HepG2 (cell line): ENCODE data around the gene CTNNBL1. TPM values are rescaled to one million over a fixed set of nuclear protein-coding genes. Genes with fewer than 3 reads are reported as not detected.

Experiments
- ATAC-seq: fragments of 200-7000 bp; cut with Tn5 transposase; 3 replicates; pipeline ENCODE4 v1.9.1; 2020; ENCODE audit warnings: mild to moderate bottlenecking, moderate library complexity
- BruUV-seq: library from RNA; stranded (reverse); fragments of 400-500 nt; replicated peaks from 2 replicates; lab custom pipeline; 2021; lab: Mats Ljungman, UMichigan
- CTCF ChIA-PET: fragments of 300-600 bp; formaldehyde crosslinking; extraction: SDS; loops from one replicate; lab custom pipeline; 2021; ENCODE audit warnings: low total read pairs, inconsistent platforms, low intra/inter-chr PET ratio; lab: Yijun Ruan, JAX
- POLR2A ChIA-PET: fragments of 350-600 bp; sonication (Branson Sonifier 250); formaldehyde crosslinking; loops from one replicate; lab custom pipeline; 2020; ENCODE audit warnings: antibody characterized with exemption, inconsistent platforms; lab: Yijun Ruan, JAX
- DNase-seq: peaks from one replicate; pipeline ENCODE4 v3.0.0-alpha.2; 2015; ENCODE audit warnings: low spot score
- FAIRE-seq: peaks from 3 replicates; lab custom pipeline; 2011; peaks lifted over from hg19 to GRCh38; lab: Jason Lieb, UNC
- H2AFZ ChIP-seq: one replicate; pipeline ENCODE4 v1.6.1; 2011; ENCODE audit warnings: low read length, inconsistent platforms
- H3K27ac ChIP-seq: fragments of 300-600 bp; 3 replicates; pipeline ENCODE4 v1.8.0; 2011; ENCODE audit warnings: mixed run types, mild to moderate bottlenecking, mixed read lengths, low read length, inconsistent platforms; ENCODE audit not compliant: insufficient read depth; ENCODE audit errors: extremely low read length
- H3K27me3 ChIP-seq, 2 experiments: fragments of 200-600 bp in 1 of 2; 2 replicates in 1 of 2; 3 replicates in 1 of 2; pipeline versions ENCODE4 v1.6.0 to v1.8.0; 2011; ENCODE audit warnings: low read length in 2 of 2, mild to moderate bottlenecking in 2 of 2, moderate library complexity in 2 of 2, inconsistent platforms in 1 of 2; ENCODE audit not compliant: insufficient read depth in 2 of 2, control insufficient read depth in 1 of 2
- H3K36me3 ChIP-seq, 2 experiments: fragments of 200-600 bp in 1 of 2; replicated peaks in 1 of 2; 2 replicates in 1 of 2; 3 replicates in 1 of 2; pipeline versions ENCODE4 v1.5.1 to v1.8.0; 2011; ENCODE audit warnings: low read length in 2 of 2, inconsistent platforms in 1 of 2; ENCODE audit not compliant: insufficient read depth in 2 of 2, control insufficient read depth in 1 of 2
- H3K4me1 ChIP-seq: 2 replicates; pipeline ENCODE4 v1.5.1; 2012; ENCODE audit warnings: low read length, inconsistent platforms; ENCODE audit not compliant: insufficient read depth
- H3K4me2 ChIP-seq: 2 replicates; pipeline ENCODE4 v1.6.0; 2011; ENCODE audit warnings: low read depth, low read length, inconsistent platforms
- H3K4me3 ChIP-seq, 3 experiments: fragments of 200-600 bp in 1 of 3; sonication (generic), shearing (Covaris generic) in 1 of 3; replicated peaks in 1 of 3; 2 replicates each; pipeline ENCODE4 v1.5.1; 2011 to 2016; ENCODE audit warnings: low read length in 3 of 3, inconsistent platforms in 2 of 3, low read depth in 2 of 3, mild to moderate bottlenecking in 2 of 3, control low read depth in 1 of 3, mixed read lengths in 1 of 3; ENCODE audit not compliant: insufficient read depth in 1 of 3
- H3K79me2 ChIP-seq: one replicate; pipeline ENCODE4 v1.6.1; 2011; ENCODE audit warnings: low read length, inconsistent platforms; ENCODE audit not compliant: insufficient read depth
- H3K9ac ChIP-seq: 2 replicates; pipeline ENCODE4 v1.6.0; 2011; ENCODE audit warnings: mild to moderate bottlenecking, low read depth, low read length, inconsistent platforms; ENCODE audit not compliant: insufficient read depth
- H3K9me3 ChIP-seq: 2 replicates; pipeline ENCODE4 v1.5.1; 2012; ENCODE audit warnings: mild to moderate bottlenecking, low read length
- H4K20me1 ChIP-seq: 2 replicates; pipeline ENCODE4 v1.6.0; 2011; ENCODE audit warnings: inconsistent platforms, mild to moderate bottlenecking, low read length, moderate library complexity; ENCODE audit not compliant: insufficient read depth
- SALL2 ChIP-seq: sonication (generic); formaldehyde crosslinking; IDR thresholded peaks from 2 replicates; pipeline ENCODE4 v1.8.1; 2023; ENCODE audit warnings: mild to moderate bottlenecking, missing genetic modification reagents, inconsistent platforms
- SATB2 ChIP-seq: sonication (generic); formaldehyde crosslinking; IDR thresholded peaks from 2 replicates; pipeline ENCODE4 v1.5.0; 2020; ENCODE audit warnings: missing genetic modification reagents
- TCF7 ChIP-seq: sonication (generic); IDR thresholded peaks from 2 replicates; pipeline ENCODE4 v1.6.1; 2016; ENCODE audit warnings: antibody characterized with exemption, low read depth
- ZNF451 ChIP-seq: sonication (generic); formaldehyde crosslinking; IDR thresholded peaks from 2 replicates; pipeline ENCODE4 v1.5.0; 2020; ENCODE audit warnings: mild to moderate bottlenecking, missing genetic modification reagents
- WGBS: methylation state at CpG from one replicate; pipeline ENCODE4 v1.1.6; 2017; ENCODE audit warnings: low lambda C conversion rate; 5-methylcytosine and 5-hydroxymethylcytosine counted together
- in situ Hi-C: cut with HindIII; loops from 2 replicates; pipeline ENCODE4 v1.10.0; 2017; ENCODE audit warnings: low pct_unique_long_range_greater_than_20kb; ENCODE audit not compliant: extremely low pct_ligation_motif_present
- intact Hi-C: fragments of 100-400 bp; cut with micrococcal nuclease; formaldehyde crosslinking; loops from one replicate; pipeline ENCODE4 v1.10.0; 2022; ENCODE audit not compliant: unreplicated experiment
- polyA plus RNA-seq, 8 experiments: library from polyadenylated mRNA; depleted of rRNA in 3 of 8; stranded (reverse) in 7 of 8; unstranded in 1 of 8; fragments of >200 nt; fragmentation: Illumina TruSeq in 4 of 8; extraction: Trizol in 4 of 8; gene quantifications; 2 replicates each; pipeline versions ENCODE4 v1.2.1 to v1.2.3, GENCODE V29; 2011 to 2016; ENCODE audit warnings: low read depth in 4 of 8, missing spikeins in 1 of 8, mixed read lengths in 1 of 8; ENCODE audit not compliant: insufficient read depth in 1 of 8
- total RNA-seq, 5 experiments: library from RNA; depleted of rRNA; stranded (reverse); fragments of >200 nt; fragmentation: Illumina TruSeq; extraction: Trizol; gene quantifications; 2 replicates each; pipeline ENCODE4 v1.2.3, GENCODE V29; 2016; ENCODE audit warnings: low read depth in 1 of 5
- TF ChIP-seq, protein P1 (sequence below): sonication (generic); formaldehyde crosslinking; IDR thresholded peaks from 2 replicates; pipeline ENCODE4 v1.5.0; 2020; ENCODE audit warnings: mild to moderate bottlenecking, missing genetic modification reagents
- TF ChIP-seq, protein P2 (sequence below): fragments of 450-650 bp; IDR thresholded peaks from 2 replicates; pipeline ENCODE4 v1.6.1; 2016

CTNNBL1 gene
- total and polyA plus RNA-seq, 2 of the 13 experiments (the other 11 are each of a cell fraction or from before 2014, with no cell fraction given) = 49.3 to 94.6 TPM

DNA sequence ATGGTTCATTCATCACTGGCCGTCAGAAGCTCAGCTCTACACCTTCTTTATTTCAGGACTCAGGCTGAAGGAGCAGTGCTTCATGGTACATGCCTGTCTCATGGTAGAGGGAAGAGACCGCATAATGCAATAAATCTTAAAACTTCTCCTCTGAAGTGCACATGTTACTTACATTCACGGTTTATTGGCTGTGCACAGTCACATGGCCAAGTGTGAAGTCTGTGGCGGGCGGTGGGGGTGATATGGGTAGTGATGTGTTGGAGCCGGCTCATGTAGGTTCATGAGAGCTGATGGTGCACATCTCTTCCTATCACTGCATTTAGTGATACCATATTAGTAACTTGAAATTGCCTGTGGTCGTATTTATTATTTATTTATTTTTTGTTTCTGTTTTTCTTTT, 102.9 kb downstream of the CTNNBL1 start:
- H3K4me1 ChIP-seq = peaks cover 9% of the 10 kb centered on the region
- CTCF ChIA-PET = no interaction called here
- intact Hi-C loops = no loop called here
- FAIRE-seq = no peak
- no peak overlapping the region for H3K27ac ChIP-seq
- H3K9ac ChIP-seq = no peak overlapping the region
- in situ Hi-C loops = no loop called here
- POLR2A ChIA-PET = no interaction called here
- WGBS = 97% methylated on average over 7 of the region's 7 CpGs
- no TSS peak for BruUV-seq
- H3K36me3 ChIP-seq = peaks cover 4 to 37% of the 10 kb centered on the region in 2 experiments
- no peak overlapping the region for H3K4me3 ChIP-seq
- no peak overlapping the region for H3K4me2 ChIP-seq
- H3K9me3 ChIP-seq = no peaks in the 10 kb centered on the region
- TF ChIP-seq, protein P1, sequence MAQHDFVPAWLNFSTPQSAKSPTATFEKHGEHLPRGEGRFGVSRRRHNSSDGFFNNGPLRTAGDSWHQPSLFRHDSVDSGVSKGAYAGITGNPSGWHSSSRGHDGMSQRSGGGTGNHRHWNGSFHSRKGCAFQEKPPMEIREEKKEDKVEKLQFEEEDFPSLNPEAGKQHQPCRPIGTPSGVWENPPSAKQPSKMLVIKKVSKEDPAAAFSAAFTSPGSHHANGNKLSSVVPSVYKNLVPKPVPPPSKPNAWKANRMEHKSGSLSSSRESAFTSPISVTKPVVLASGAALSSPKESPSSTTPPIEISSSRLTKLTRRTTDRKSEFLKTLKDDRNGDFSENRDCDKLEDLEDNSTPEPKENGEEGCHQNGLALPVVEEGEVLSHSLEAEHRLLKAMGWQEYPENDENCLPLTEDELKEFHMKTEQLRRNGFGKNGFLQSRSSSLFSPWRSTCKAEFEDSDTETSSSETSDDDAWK (CRISPR knock-in tag) = no peak
- TF ChIP-seq, protein P2, sequence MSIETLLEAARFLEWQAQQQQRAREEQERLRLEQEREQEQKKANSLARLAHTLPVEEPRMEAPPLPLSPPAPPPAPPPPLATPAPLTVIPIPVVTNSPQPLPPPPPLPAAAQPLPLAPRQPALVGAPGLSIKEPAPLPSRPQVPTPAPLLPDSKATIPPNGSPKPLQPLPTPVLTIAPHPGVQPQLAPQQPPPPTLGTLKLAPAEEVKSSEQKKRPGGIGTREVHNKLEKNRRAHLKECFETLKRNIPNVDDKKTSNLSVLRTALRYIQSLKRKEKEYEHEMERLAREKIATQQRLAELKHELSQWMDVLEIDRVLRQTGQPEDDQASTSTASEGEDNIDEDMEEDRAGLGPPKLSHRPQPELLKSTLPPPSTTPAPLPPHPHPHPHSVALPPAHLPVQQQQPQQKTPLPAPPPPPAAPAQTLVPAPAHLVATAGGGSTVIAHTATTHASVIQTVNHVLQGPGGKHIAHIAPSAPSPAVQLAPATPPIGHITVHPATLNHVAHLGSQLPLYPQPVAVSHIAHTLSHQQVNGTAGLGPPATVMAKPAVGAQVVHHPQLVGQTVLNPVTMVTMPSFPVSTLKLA = peak; percentile 79
- no peak for TF ChIP-seq TCF7
- TF ChIP-seq ZNF451 = no peak
- TF ChIP-seq SATB2 (CRISPR knock-in tag) = no peak
- TF ChIP-seq SALL2 (CRISPR knock-in tag) = no peak
- no peaks in the 10 kb centered on the region for H4K20me1 ChIP-seq
- no peak overlapping the region for H2AFZ ChIP-seq
- no peaks in the 10 kb centered on the region for H3K79me2 ChIP-seq
- no peak for DNase-seq
- ATAC-seq = no peak
- H3K27me3 ChIP-seq = no peaks in the 10 kb centered on the region
